Endometrial microvascular endothelial cells (primary cell): ENCODE results near the gene ACY1. TPM values are rescaled to one million over a fixed set of nuclear protein-coding genes. Genes with fewer than 3 reads are reported as not detected.

ENCODE experiments used
- in situ Hi-C: cut with HindIII; loops from 2 replicates; pipeline ENCODE4 v1.10.0; 2017; ENCODE audit warnings: low sequenced_read_pairs, low pct_unique_long_range_greater_than_20kb; ENCODE audit errors: inconsistent ontology term
- total RNA-seq: library from RNA; depleted of rRNA; stranded (reverse); fragments of >200 nt; gene quantifications from one replicate; pipeline ENCODE4 v1.2.3, GENCODE V29; 2015; ENCODE audit errors: inconsistent ontology term

Gene ACY1
- total RNA-seq, 1 donor from 2014 or later = 36.9 TPM

DNA sequence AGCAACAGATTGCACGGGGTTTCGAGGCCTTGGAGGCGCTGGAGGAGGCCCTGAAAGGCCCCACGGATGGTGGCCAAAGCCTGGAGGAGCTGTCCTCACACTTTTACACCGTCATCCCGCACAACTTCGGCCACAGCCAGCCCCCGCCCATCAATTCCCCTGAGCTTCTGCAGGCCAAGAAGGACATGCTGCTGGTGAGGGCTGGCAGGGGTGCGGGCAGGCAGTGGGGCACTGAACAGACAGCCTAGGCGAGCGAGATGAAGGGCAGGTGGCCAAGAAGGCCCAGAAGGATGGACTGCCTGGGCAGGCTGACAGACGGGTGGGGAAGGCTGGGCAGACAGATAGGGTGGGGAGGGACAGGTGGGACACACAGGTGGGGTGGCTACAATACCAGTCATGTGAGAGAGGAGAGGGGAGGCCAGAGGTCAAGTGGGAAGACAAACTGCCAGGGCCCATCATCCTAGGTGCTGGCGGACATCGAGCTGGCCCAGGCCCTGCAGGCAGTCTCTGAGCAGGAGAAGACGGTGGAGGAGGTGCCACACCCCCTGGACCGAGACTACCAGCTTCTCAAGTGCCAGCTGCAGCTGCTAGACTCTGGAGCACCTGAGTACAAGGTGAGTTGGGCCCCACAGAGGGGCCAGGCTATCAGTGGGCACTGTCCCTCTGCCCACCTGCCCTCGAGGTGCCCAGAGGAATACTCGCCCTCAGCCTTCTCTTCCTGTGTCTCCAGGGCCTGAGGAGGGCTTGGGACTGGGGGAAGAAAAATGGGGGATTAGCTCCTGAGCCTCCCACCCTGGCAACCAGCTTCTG lies 38.1 kb upstream of the ACY1 start:
- in situ Hi-C loops = no loop called here

GRCh38 chr3:51945926-51946705 lies 37.2 kb upstream of the ACY1 start:
- in situ Hi-C loops = no loop called here

DNA sequence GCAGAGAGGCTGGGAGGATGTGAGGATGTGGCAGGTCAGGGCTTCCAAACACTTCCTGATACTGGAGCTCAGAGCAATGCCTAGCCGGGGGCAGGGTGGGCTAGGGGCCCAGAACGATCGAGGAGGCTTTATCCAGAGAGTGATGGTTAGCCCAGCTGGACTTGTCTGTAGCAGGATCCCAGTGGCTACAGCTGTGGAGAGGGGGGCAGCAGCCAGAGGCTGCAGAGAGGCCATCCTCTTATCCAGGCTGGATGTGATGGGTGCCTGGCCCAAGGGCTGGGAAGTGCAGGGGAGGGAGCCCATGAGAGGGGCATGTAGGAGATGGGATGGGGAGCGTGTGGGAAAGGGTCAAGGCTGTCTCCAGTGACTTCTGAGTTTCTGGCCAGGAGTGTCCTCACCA lies 36.5 kb upstream of the ACY1 start:
- in situ Hi-C loops = no loop called here

GRCh38 chr3:51947215-51947900 lies 36.0 kb upstream of the ACY1 start:
- in situ Hi-C loops = no loop called here

GRCh38 chr3:51948016-51948580 lies 35.2 kb upstream of the ACY1 start:
- in situ Hi-C loops = no loop called here

- in situ Hi-C loops = no loop called here
Observed at GRCh38 chr3:51949121-51949520, 34.2 kb upstream of the ACY1 start.

- in situ Hi-C loops = no loop called here
Observed at GRCh38 chr3:51950899-51951298, 32.4 kb upstream of the ACY1 start.

GRCh38 chr3:51953445-51953844 lies 29.9 kb upstream of the ACY1 start:
- in situ Hi-C loops = no loop called here

GRCh38 chr3:51954105-51954504 lies 29.2 kb upstream of the ACY1 start:
- in situ Hi-C loops = no loop called here

GRCh38 chr3:51954713-51955112 lies 28.6 kb upstream of the ACY1 start:
- in situ Hi-C loops = no loop called here

DNA sequence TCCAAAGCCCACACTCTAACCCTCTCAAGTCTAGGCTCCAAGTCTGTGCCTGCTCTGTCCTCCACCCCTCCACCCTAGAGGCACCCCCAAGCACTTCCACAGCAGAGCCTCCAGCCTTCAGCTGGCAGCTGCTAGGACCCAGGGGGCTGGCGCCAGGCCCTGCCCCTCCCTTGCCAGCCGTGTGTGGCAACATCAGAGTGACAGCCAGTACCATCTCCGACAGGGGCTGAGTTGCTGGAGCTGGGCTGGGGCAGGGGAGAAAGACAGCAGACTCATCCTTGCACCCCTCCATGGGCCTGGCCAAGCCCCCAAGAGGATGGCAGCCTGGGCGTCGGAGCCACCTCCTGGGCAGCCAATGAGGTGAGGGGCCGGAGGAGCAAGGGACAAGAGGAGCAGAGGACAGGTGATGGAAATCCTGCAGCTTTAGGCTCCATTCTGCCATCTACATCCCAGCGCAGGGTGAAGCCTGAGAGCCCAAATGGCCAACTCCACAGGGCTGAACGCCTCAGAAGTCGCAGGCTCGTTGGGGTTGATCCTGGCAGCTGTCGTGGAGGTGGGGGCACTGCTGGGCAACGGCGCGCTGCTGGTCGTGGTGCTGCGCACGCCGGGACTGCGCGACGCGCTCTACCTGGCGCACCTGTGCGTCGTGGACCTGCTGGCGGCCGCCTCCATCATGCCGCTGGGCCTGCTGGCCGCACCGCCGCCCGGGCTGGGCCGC lies 28.0 kb upstream of the ACY1 start, which contains the start of gene GPR62:
Gene GPR62, plus strand, starts transcription at position 207 of the 718 bp plus-strand sequence. Its CDS starts 272 bp downstream, at position 479.
- in situ Hi-C loops = no loop called here

- in situ Hi-C loops = no loop called here
Observed at GRCh38 chr3:51955893-51956770, 27.2 kb upstream of the ACY1 start.

DNA sequence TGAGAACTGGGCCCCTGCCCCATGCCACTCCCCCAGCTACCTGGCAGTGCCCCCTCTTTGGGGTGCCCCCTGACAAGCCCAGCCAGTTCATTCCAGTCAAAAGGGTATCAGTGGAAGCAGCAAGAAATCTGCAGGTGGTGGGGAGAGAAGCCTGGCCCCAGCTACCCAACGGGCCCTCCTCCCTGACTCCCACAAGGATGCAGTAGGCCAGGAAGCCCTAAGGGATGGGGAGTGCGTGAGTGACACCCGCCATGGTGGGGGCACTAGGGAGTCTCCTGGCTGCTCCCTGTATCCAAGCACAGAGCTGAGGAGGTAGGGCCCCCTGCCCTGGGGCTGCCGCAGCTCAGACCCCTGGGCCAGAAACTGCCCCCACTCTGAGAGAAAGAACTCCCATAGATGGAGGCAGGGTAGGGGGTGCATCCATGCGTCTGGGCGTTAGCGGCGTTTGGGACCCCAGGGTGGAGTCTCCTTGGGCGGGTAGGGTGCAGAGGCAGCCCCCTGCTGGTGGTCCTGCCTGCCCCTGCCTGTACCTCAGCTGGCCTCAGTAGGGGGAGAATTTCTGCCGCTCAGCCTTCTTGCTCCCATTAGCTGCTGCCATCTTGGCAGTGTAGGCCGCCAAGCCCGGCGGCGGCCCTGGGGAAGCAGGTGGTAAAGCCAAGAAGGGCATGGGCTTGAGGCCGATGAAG lies 25.7 kb upstream of the ACY1 start:
- in situ Hi-C loops = no loop called here

GRCh38 chr3:51958603-51959521 lies 24.5 kb upstream of the ACY1 start:
- in situ Hi-C loops = no loop called here

DNA sequence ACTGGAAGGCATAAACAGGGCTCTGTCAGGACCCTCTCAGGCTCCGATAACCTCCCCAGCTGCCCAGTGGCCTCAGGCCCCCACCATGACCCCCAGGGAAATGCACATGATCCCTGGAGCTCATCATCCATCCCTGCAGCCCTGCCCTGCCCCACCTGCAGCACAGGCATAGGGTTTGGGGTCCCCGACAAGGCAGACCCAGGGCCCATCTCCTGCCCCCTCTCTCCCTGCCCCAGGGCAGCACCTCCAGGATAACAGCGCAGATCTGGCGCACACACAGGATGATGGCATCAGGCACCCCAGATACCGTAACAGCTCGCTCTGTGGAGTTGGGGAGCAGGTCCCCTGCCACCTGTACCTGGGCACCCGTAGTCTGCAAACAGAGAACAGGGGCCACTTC lies 23.7 kb upstream of the ACY1 start:
- in situ Hi-C loops = no loop called here

DNA sequence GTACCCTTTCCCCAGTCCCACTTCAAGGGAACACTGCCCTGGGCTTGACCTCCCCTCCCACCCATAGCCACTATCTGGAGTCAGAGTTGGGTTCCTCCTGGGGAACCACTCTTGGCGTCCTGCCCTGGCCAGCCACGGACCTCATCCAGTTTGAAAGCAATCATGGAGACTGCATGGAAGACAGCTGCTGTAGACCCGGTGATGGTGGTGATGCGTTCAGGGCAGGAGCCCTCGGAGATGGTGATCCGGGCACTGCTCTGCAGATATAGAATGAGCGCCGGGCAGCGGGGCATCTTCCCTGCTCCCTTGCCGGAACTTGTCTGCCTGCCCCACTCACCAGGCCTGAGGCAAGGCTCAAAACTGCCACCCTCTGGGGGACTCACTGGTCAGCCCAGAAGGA lies 22.9 kb upstream of the ACY1 start:
- in situ Hi-C loops = no loop called here
